ENCODE data around the gene VMO1.

- TF ChIP-seq CTCF (conservative IDR thresholded peaks at IDR 0.05; ENCODE audit: low read length) (no peak), EZH2phosphoT487 (IDR thresholded peaks at IDR 0.05; ENCODE audit: borderline replicate concordance) (no peak)
These were observed 4.5 kb upstream of the VMO1 start for GRCh38 chr17:4790705-4791088.

All from Loucy (cell line).